ENCODE measurements around the gene CETN2.
"Not testable (repeated sequence)": the region's sequence is repeated elsewhere in the genome, so short reads cannot be mapped to it uniquely, and the experiment has no call there.

Gene CETN2

DNA sequence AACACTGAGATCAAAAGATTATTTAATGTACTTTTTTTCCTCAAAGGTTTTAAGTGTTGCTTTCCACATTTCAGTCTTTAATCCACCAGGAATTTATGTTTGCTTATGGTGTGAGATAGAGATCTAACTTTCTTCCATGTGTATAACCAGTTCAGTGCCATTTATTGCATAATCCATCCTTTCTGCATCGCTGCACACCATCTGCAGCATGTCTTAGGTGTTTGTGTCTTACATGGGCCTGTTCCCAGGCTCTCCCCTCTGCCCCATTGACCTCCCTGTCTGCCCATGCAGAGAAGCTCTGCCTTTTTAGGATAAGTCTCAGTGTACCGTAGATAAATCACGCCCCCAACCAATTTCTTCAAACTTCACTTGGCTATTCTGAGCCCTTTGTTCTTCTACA is 30.6 kb upstream of the CETN2 start:
- Histone ChIP-seq H3K36me3 (ENCODE audit: insufficient read depth, low read length) (peaks cover 72% of the 10 kb centered on the region), H3K4me1 (ENCODE audit: insufficient read depth, low read length) (no peaks in the 10 kb centered on the region), H3K27ac (ENCODE audit: low read depth, low read length) (no peak overlapping the region), H3K4me3 (ENCODE audit: low read length) (no peak overlapping the region), H3K9ac (ENCODE audit: low read depth, low read length) (no peak overlapping the region), H3K9me3 (ENCODE audit: insufficient read depth, low read depth, low read length) (no peaks in the 10 kb centered on the region), H3K27me3 (ENCODE audit: insufficient read depth, low read length) (no peaks in the 10 kb centered on the region)
- WGBS = 87% methylated on average over 3 of the region's 3 CpGs

DNA sequence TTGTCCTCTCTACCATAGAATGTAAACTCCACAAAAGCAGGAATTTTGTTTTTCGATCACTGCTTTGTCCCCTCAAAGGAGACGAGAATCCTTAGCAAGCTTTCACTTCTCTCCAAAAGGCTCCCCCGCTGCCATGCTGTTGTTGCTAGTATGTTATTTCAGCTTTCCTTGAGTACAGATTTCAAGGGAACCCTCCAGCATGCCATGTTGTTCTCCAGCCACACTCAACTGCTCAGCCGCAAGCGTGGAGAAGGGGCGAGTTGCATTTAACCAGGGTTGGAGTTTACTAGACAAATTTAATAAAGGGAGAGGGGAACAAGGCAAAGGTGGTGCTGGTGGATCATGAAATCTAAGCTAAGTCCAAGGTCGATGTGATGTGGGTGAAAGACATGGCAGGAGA is 23.4 kb upstream of the CETN2 start:
- H3K9ac ChIP-seq (ENCODE audit: low read depth, low read length) = no peak overlapping the region
- no peaks in the 10 kb centered on the region for H3K27me3 ChIP-seq (ENCODE audit: insufficient read depth, low read length)
- H3K4me3 ChIP-seq (ENCODE audit: low read length) = no peak overlapping the region
- H3K27ac ChIP-seq (ENCODE audit: low read depth, low read length) = no peak overlapping the region
- no peaks in the 10 kb centered on the region for H3K9me3 ChIP-seq (ENCODE audit: insufficient read depth, low read depth, low read length)
- peaks cover 54% of the 10 kb centered on the region for H3K36me3 ChIP-seq (ENCODE audit: insufficient read depth, low read length)
- 97% methylated on average over 5 of the region's 7 CpGs for WGBS
- H3K4me1 ChIP-seq (ENCODE audit: insufficient read depth, low read length) = no peaks in the 10 kb centered on the region

DNA sequence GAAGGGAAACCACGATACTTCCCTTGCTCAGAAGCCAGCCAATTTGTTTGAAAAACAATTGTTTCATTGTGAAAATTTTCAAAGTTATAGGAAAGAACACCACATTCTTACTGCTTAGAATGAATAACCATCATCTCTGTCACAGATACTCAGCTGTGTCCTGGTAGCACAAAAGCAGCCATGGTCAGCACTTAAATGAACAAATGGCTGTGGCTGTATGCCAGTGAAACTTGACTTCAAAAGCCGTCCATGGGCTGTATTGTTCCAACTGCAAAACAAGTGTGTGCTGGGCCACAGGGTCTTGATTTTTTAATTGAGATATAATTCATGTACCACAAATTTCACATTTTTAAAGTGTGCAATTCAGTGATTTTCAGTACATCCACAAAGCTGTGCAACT is 19.9 kb upstream of the CETN2 start:
- no peak overlapping the region for H3K4me3 ChIP-seq (ENCODE audit: low read length)
- no peaks in the 10 kb centered on the region for H3K27me3 ChIP-seq (ENCODE audit: insufficient read depth, low read length)
- no peaks in the 10 kb centered on the region for H3K4me1 ChIP-seq (ENCODE audit: insufficient read depth, low read length)
- no peak overlapping the region for H3K9ac ChIP-seq (ENCODE audit: low read depth, low read length)
- H3K27ac ChIP-seq (ENCODE audit: low read depth, low read length) = no peak overlapping the region
- H3K36me3 ChIP-seq (ENCODE audit: insufficient read depth, low read length) = peaks cover 55% of the 10 kb centered on the region
- H3K9me3 ChIP-seq (ENCODE audit: insufficient read depth, low read depth, low read length) = no peaks in the 10 kb centered on the region
- 89% methylated on average over 1 of the region's 2 CpGs for WGBS

DNA sequence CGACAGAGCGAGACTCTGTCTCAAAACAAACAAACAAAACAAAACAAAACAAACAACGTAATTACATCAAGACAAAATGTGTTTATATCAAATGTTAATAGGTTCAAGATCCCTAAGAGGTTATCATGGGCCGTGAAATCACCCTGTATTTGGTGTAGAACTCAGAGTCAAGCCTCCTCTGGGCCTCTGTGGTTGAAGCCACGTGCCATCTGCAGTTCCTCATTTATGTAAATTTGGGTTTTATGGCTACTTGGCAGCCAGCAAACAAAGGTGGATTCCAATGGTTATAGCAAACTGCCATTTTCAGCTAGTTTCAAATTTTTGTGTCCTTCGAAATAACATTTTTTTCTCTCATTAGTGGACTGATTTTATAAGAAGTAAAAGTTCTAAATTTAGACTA is 16.7 kb upstream of the CETN2 start:
- Histone ChIP-seq H3K4me3 (ENCODE audit: low read length) (no peak overlapping the region), H3K36me3 (ENCODE audit: insufficient read depth, low read length) (peaks cover 53% of the 10 kb centered on the region), H3K4me1 (ENCODE audit: insufficient read depth, low read length) (no peaks in the 10 kb centered on the region), H3K27ac (ENCODE audit: low read depth, low read length) (no peak overlapping the region), H3K9me3 (ENCODE audit: insufficient read depth, low read depth, low read length) (no peaks in the 10 kb centered on the region), H3K27me3 (ENCODE audit: insufficient read depth, low read length) (no peaks in the 10 kb centered on the region), H3K9ac (ENCODE audit: low read depth, low read length) (no peak overlapping the region)
- WGBS = 90% methylated on average over 2 of the region's 6 CpGs

DNA sequence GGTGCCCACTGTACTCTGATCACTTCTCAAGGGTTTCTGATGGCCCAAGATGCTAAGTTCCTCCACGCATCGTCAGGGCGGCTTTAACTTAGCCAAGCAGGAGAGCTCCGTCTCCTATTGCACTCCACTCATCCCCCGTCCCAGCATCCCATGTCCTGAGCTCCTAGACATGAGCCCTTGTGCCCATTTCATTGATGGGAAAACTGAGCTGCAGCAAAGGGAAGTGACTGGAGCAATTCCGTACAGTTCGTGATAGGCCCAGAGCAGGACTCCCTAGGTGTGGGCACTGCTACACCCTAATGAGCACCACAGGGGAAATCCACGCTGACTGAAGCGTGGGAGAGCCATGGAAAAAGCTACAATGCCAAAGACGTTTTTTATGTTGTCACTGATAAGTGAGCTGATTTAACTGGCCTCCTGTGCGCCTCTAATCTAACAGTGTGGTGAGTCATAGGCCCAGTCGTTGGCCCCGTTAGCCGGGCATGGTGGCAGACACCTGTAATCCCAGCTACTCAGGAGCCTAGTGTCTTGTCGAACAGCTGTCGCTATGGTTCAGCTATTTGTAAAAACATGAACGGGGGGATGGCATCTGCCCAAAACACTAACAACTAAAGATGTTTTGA is 15.2 kb upstream of the CETN2 start:
- no peak overlapping the region for H3K27ac ChIP-seq (ENCODE audit: low read depth, low read length)
- H3K27me3 ChIP-seq (ENCODE audit: insufficient read depth, low read length) = no peaks in the 10 kb centered on the region
- no peak overlapping the region for H3K4me3 ChIP-seq (ENCODE audit: low read length)
- H3K4me1 ChIP-seq (ENCODE audit: insufficient read depth, low read length) = no peaks in the 10 kb centered on the region
- WGBS = 90% methylated on average over 17 of the region's 17 CpGs
- peaks cover 38% of the 10 kb centered on the region for H3K36me3 ChIP-seq (ENCODE audit: insufficient read depth, low read length)
- H3K9ac ChIP-seq (ENCODE audit: low read depth, low read length) = no peak overlapping the region
- no peaks in the 10 kb centered on the region for H3K9me3 ChIP-seq (ENCODE audit: insufficient read depth, low read depth, low read length)

DNA sequence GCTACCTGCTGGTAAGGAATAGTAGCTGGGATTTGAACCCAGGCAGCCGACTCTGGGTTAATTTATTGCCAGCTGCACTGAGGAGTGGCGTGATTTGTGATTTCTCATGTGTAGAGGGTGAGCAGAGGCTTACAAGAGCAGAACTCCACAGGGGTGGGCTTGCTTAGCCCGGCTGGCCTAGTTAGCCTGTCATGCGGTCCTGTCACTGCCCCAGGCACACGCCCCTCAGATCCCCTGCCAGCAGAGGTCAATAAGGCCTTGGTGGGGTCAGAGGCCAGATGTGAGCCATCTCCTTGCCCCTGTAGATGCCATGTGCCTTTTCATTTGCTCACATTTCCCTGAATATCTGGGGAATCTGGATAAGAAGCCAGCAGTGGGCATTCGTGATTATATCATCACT is 13.7 kb upstream of the CETN2 start:
- H3K4me3 ChIP-seq (ENCODE audit: low read length) = no peak overlapping the region
- H3K27ac ChIP-seq (ENCODE audit: low read depth, low read length) = no peak overlapping the region
- H3K4me1 ChIP-seq (ENCODE audit: insufficient read depth, low read length) = no peaks in the 10 kb centered on the region
- WGBS = 81% methylated on average over 5 of the region's 6 CpGs
- H3K27me3 ChIP-seq (ENCODE audit: insufficient read depth, low read length) = no peaks in the 10 kb centered on the region
- peaks cover 24% of the 10 kb centered on the region; the same call in 1 of the 2 replicates for H3K36me3 ChIP-seq (ENCODE audit: insufficient read depth, low read length)
- no peak overlapping the region for H3K9ac ChIP-seq (ENCODE audit: low read depth, low read length)
- no peaks in the 10 kb centered on the region for H3K9me3 ChIP-seq (ENCODE audit: insufficient read depth, low read depth, low read length)

DNA sequence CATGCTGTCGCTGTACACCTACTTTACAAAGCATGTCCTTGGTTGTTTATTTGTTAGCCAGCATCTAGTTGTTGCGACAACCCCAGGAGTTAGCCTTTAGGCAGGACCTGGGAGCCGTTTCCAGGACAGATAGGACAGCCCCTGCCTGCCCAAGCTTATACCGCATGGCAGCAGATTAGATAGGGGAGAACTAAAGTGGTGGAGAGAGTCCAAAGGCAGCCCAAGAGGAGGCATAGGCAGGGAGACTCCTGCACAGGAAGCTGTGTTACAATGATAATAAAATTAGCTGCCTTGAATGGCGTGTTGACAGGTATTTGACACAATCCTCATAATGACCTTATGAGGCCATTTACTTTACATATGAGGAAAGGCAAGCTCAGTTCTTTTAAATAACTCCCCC is 13.3 kb upstream of the CETN2 start:
- H3K27ac ChIP-seq (ENCODE audit: low read depth, low read length) = no peak overlapping the region
- no peaks in the 10 kb centered on the region for H3K27me3 ChIP-seq (ENCODE audit: insufficient read depth, low read length)
- no peak overlapping the region for H3K9ac ChIP-seq (ENCODE audit: low read depth, low read length)
- no peak overlapping the region for H3K4me3 ChIP-seq (ENCODE audit: low read length)
- H3K4me1 ChIP-seq (ENCODE audit: insufficient read depth, low read length) = no peaks in the 10 kb centered on the region
- 84% methylated on average over 4 of the region's 5 CpGs for WGBS
- peaks cover 20% of the 10 kb centered on the region; the same call in 1 of the 2 replicates for H3K36me3 ChIP-seq (ENCODE audit: insufficient read depth, low read length)
- H3K9me3 ChIP-seq (ENCODE audit: insufficient read depth, low read depth, low read length) = no peaks in the 10 kb centered on the region

DNA sequence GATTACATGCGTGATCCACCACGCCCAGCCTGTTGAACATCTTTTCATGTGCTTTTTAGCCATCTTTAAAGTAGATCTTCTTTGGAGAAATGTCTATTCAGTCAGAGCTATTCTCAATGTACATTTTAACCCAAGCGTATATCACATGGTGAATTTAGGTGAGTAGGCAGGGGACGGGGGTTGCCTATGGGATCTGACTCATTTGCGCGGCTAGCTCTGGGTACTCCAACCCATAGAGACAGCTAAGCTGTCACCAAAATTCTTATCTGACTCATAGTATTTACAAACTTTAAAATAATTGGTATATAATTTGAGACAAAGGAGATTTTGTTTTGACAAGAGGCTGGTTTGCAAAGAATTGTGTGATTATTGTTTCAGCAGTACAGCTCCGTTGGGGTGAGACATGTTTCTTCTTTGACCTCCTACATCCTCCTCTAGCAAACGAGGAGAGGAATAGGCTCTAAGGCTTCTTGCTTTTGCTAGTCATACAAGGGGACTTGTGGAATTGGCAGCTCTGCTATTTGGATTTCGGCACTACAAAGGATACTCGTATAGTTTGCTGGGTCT is 12.3 kb upstream of the CETN2 start:
- Histone ChIP-seq H3K36me3 (ENCODE audit: insufficient read depth, low read length) (peaks cover 11% of the 10 kb centered on the region; the same call in 1 of the 2 replicates), H3K9ac (ENCODE audit: low read depth, low read length) (no peak overlapping the region), H3K27ac (ENCODE audit: low read depth, low read length) (no peak overlapping the region), H3K4me1 (ENCODE audit: insufficient read depth, low read length) (no peaks in the 10 kb centered on the region), H3K4me3 (ENCODE audit: low read length) (no peak overlapping the region), H3K27me3 (ENCODE audit: insufficient read depth, low read length) (no peaks in the 10 kb centered on the region), H3K9me3 (ENCODE audit: insufficient read depth, low read depth, low read length) (no peaks in the 10 kb centered on the region)
- 94% methylated on average over 7 of the region's 10 CpGs for WGBS

DNA sequence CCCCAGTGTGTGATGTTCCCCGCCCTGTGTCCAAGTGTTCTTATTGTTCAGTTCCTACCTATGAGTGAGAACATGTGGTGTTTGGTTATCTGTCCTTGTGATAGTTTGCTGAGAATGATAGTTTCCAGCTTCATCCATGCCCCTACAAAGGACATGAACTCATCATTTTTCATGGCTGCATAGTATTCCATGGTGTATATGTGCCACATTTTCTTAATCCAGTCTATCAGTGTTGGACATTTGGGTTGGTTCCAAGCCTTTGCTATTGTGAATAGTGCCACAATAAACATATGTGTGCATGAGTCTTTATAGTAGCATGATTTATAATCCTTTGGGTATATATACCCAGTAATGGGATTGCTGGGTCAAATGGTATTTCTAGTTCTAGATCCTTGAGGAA is 4.9 kb upstream of the CETN2 start:
- WGBS = no CpG with 5 or more reads among the region's 1 CpG
- H3K27me3 ChIP-seq (ENCODE audit: insufficient read depth, low read length); H3K9ac ChIP-seq (ENCODE audit: low read depth, low read length); H3K4me3 ChIP-seq (ENCODE audit: low read length); H3K9me3 ChIP-seq (ENCODE audit: insufficient read depth, low read depth, low read length); H3K27ac ChIP-seq (ENCODE audit: low read depth, low read length); H3K4me1 ChIP-seq (ENCODE audit: insufficient read depth, low read length): not testable (repeated sequence)
- H3K36me3 ChIP-seq (ENCODE audit: insufficient read depth, low read length) = peaks cover 19% of the 10 kb centered on the region

DNA sequence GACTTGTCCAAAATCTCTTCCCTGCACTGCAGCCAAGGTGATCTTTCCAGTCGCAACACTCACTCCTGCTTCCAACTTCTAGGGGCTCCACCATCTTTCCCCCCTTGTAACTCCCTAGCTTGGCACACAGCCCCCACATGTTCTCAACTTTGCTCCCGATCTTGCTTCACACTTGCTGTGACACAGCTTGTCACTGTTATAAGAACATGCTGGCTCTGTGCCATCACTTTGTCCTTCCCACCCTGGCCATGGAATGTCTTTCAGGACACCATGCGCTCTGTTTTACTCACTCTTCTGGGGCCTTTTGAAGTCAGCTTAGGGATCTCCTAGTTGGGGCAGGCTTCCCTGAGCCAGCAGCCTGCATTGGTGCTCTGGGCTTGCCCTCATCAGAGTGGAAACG is 2.8 kb upstream of the CETN2 start:
- Histone ChIP-seq H3K27ac (ENCODE audit: low read depth, low read length) (no peak overlapping the region), H3K9ac (ENCODE audit: low read depth, low read length) (no peak overlapping the region), H3K4me1 (ENCODE audit: insufficient read depth, low read length) (no peaks in the 10 kb centered on the region), H3K27me3 (ENCODE audit: insufficient read depth, low read length) (no peaks in the 10 kb centered on the region), H3K4me3 (ENCODE audit: low read length) (no peak overlapping the region), H3K9me3 (ENCODE audit: insufficient read depth, low read depth, low read length) (no peaks in the 10 kb centered on the region), H3K36me3 (ENCODE audit: insufficient read depth, low read length) (peaks cover 24% of the 10 kb centered on the region)
- 91% methylated on average over 4 of the region's 4 CpGs for WGBS

DNA sequence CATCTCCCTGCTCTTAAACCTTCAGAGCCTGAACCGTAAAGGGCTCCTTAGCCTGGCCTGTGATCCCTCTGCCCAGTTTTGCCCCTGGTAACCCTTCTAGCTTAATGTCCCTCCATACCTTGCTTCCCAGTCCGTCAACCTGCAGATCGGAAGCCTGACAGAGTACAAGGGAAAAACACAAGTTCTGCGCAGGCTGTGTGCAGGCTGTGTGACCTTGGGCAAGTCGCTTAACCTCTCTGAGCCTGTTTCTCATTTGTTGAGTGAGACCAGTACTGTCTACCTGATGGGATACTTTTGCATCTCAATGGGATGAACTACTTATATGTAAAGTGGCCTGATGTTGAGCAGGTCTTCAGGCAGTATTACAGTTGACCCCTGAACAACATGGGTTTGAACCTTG is 2.0 kb upstream of the CETN2 start:
- H3K4me1 ChIP-seq (ENCODE audit: insufficient read depth, low read length) = no peaks in the 10 kb centered on the region
- no peak overlapping the region for H3K4me3 ChIP-seq (ENCODE audit: low read length)
- no peaks in the 10 kb centered on the region for H3K27me3 ChIP-seq (ENCODE audit: insufficient read depth, low read length)
- H3K27ac ChIP-seq (ENCODE audit: low read depth, low read length) = no peak overlapping the region
- H3K36me3 ChIP-seq (ENCODE audit: insufficient read depth, low read length) = peaks cover 32% of the 10 kb centered on the region
- no peak overlapping the region for H3K9ac ChIP-seq (ENCODE audit: low read depth, low read length)
- H3K9me3 ChIP-seq (ENCODE audit: insufficient read depth, low read depth, low read length) = no peaks in the 10 kb centered on the region
- 95% methylated on average over 5 of the region's 5 CpGs for WGBS

DNA sequence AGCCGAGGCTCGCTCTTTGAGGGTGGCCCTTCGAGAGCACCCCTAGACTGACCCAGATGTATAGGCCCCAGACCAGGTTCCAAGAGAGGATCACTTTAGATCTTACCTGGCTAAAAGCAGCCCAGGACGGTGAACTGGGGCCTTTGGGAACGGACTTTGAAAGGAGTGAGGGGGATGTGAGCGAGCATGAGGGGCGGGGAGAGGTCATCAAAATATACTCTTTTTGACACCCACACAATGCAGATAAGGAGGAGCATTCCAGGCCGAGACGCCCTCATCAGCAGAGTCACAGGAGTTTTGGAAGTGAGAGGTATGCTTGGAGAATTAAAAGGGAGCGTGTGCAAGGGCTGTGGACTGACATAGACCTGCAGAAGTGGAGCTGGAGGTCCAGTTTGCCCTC is 834 bp upstream of the CETN2 start:
- peaks cover 35% of the 10 kb centered on the region for H3K36me3 ChIP-seq (ENCODE audit: insufficient read depth, low read length)
- H3K27me3 ChIP-seq (ENCODE audit: insufficient read depth, low read length) = no peaks in the 10 kb centered on the region
- 6% methylated on average over 8 of the region's 10 CpGs for WGBS
- H3K4me3 ChIP-seq (ENCODE audit: low read length) = peak overlapping the region; percentile 95
- no peak overlapping the region for H3K27ac ChIP-seq (ENCODE audit: low read depth, low read length)
- H3K4me1 ChIP-seq (ENCODE audit: insufficient read depth, low read length) = no peaks in the 10 kb centered on the region
- H3K9me3 ChIP-seq (ENCODE audit: insufficient read depth, low read depth, low read length) = no peaks in the 10 kb centered on the region
- peak overlapping the region; percentile 81 for H3K9ac ChIP-seq (ENCODE audit: low read depth, low read length)
